Ovary (tissue), 3 donors: Measurements from ENCODE around the gene AGL.
"Not testable (repeated sequence)": the region's sequence is repeated elsewhere in the genome, so short reads cannot be mapped to it uniquely, and the experiment has no call there.

Source experiments
- EP300 ChIP-seq: sonication (generic); formaldehyde crosslinking; IDR thresholded peaks from one replicate; pipeline ENCODE4 v1.6.1; 2017; ENCODE audit warnings: antibody characterized with exemption
- POLR2A ChIP-seq: fragments of 450-650 bp; IDR thresholded peaks from one replicate; pipeline ENCODE4 v1.6.1; 2017; ENCODE audit warnings: antibody characterized with exemption, mild to moderate bottlenecking, moderate library complexity
- TF ChIP-seq, protein P1 (sequence below), 3 donors: fragments of 450-650 bp in 2 of 3; fragments of 200-600 bp in 1 of 3; IDR thresholded peaks; one replicate each; pipeline versions ENCODE4 v1.5.1 to v1.8.0; 2016 to 2022; ENCODE audit warnings: antibody characterized with exemption in 3 of 3, mild to moderate bottlenecking in 1 of 3
- donor health status: DM: no; HTN: no; CAD: no.

DNA sequence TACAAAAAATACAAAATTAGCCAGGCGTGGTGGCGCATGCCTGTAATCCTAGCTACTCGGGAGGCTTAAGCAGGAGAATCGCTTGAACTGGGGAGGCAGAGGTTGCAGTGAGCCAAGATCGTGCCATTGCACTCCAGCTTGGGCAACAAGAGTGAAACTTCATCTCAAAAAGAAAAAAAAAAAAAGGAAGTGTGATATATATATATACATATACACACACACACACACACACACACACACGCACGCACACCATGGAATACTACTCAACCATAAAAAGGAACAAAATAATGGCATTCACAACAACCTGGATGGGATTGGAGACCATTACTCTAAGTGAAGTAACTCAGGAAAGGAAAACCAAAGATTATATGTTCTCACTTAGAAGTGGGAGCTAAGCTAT, 16.2 kb upstream of the AGL start:
- not testable (repeated sequence) for TF ChIP-seq EP300, POLR2A
- TF ChIP-seq, protein P1, sequence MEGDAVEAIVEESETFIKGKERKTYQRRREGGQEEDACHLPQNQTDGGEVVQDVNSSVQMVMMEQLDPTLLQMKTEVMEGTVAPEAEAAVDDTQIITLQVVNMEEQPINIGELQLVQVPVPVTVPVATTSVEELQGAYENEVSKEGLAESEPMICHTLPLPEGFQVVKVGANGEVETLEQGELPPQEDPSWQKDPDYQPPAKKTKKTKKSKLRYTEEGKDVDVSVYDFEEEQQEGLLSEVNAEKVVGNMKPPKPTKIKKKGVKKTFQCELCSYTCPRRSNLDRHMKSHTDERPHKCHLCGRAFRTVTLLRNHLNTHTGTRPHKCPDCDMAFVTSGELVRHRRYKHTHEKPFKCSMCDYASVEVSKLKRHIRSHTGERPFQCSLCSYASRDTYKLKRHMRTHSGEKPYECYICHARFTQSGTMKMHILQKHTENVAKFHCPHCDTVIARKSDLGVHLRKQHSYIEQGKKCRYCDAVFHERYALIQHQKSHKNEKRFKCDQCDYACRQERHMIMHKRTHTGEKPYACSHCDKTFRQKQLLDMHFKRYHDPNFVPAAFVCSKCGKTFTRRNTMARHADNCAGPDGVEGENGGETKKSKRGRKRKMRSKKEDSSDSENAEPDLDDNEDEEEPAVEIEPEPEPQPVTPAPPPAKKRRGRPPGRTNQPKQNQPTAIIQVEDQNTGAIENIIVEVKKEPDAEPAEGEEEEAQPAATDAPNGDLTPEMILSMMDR (IDR thresholded peaks at IDR 0.05) = not testable (repeated sequence)
